GM21529 (cell line): ENCODE results near the gene GPRASP1.

Experiments
- ATAC-seq: cut with Tn5 transposase; IDR thresholded peaks from one replicate; pipeline ENCODE4 v1.9.1; 2021; ENCODE audit not compliant: unreplicated experiment

GPRASP1 gene

DNA sequence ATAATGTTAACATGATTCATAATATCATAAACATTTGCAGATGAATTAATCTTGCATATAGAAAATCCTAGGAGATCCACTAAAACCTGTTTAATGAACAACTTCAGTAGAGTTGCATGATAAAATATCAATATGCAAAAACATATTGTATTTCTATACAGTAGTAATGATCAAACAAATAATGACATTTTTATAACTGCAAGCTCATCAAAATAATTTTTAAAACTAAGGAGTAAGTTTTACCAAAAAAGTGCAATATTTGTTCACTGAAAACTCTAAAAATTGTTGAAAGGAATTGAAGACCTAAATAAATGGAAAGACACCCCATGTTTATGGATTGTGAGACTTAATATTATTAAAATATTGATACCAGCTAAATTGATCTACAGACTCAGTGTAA lies 45.0 kb downstream of the GPRASP1 start:
- ATAC-seq, result no peak

DNA sequence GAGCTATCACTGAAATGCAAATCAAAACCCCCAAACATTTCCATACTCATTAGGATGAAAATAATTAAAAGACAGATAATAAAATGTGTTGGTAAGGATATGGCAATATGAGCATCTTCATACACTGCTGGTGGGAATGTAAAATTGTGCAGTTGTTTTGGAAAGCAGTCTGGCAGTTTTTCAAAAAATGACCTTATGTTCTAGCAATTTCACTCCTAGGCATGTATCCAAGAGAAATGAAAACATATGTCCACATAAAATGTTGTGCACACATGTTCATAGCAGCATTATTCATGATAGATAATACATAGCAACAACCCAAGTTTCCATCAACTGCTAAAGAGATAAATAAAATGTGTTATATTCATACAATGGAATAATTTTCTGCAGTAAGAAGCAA lies 46.2 kb downstream of the GPRASP1 start:
- no peak for ATAC-seq
